ENCODE data around the gene RPLP2.

- TF ChIP-seq CTCF (IDR thresholded peaks at IDR 0.05) (peak; percentile 99), TCF7L2 (IDR thresholded peaks at IDR 0.05; ENCODE audit: low read depth, low read length) (no peak), SIN3A (IDR thresholded peaks at IDR 0.05; ENCODE audit: borderline replicate concordance, insufficient read depth, low read depth, low read length) (no peak), POLR2AphosphoS5 (IDR thresholded peaks at IDR 0.05; ENCODE audit: low read depth, low read length) (0 out of 2 replicates have a peak, but pooled peaks have one; percentile 32)
- TF ChIP-seq, protein P1, sequence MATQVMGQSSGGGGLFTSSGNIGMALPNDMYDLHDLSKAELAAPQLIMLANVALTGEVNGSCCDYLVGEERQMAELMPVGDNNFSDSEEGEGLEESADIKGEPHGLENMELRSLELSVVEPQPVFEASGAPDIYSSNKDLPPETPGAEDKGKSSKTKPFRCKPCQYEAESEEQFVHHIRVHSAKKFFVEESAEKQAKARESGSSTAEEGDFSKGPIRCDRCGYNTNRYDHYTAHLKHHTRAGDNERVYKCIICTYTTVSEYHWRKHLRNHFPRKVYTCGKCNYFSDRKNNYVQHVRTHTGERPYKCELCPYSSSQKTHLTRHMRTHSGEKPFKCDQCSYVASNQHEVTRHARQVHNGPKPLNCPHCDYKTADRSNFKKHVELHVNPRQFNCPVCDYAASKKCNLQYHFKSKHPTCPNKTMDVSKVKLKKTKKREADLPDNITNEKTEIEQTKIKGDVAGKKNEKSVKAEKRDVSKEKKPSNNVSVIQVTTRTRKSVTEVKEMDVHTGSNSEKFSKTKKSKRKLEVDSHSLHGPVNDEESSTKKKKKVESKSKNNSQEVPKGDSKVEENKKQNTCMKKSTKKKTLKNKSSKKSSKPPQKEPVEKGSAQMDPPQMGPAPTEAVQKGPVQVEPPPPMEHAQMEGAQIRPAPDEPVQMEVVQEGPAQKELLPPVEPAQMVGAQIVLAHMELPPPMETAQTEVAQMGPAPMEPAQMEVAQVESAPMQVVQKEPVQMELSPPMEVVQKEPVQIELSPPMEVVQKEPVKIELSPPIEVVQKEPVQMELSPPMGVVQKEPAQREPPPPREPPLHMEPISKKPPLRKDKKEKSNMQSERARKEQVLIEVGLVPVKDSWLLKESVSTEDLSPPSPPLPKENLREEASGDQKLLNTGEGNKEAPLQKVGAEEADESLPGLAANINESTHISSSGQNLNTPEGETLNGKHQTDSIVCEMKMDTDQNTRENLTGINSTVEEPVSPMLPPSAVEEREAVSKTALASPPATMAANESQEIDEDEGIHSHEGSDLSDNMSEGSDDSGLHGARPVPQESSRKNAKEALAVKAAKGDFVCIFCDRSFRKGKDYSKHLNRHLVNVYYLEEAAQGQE (IDR thresholded peaks at IDR 0.05; ENCODE audit: insufficient read depth in 1 of 2, low read depth in 2 of 2, low read length in 1 of 2) = no peak
Measured at GRCh38 chr11:848380-848931, 38.7 kb downstream of the RPLP2 start.
